Mucosa of rectum (tissue), 2 donors: ENCODE measurements around the gene ARAP2.

Experiments
- H3K27ac ChIP-seq, 2 donors: one replicate each; pipeline ENCODE4 v1.7.0; 2013; ENCODE audit warnings: inconsistent platforms in 2 of 2, low read depth in 2 of 2, low read length in 2 of 2
- H3K27me3 ChIP-seq, 2 donors: one replicate each; pipeline ENCODE4 v1.7.0; 2013; ENCODE audit warnings: low read length in 2 of 2; ENCODE audit not compliant: control insufficient read depth in 2 of 2, insufficient read depth in 2 of 2
- H3K36me3 ChIP-seq, 2 donors: one replicate each; pipeline ENCODE4 v1.7.0; 2013; ENCODE audit warnings: low read length in 2 of 2; ENCODE audit not compliant: control insufficient read depth in 2 of 2, insufficient read depth in 2 of 2
- H3K4me1 ChIP-seq, 2 donors: one replicate each; pipeline ENCODE4 v1.7.0; 2013; ENCODE audit warnings: low read length in 2 of 2, mild to moderate bottlenecking in 1 of 2; ENCODE audit not compliant: control insufficient read depth in 2 of 2, insufficient read depth in 2 of 2
- H3K4me3 ChIP-seq, 2 donors: one replicate each; pipeline ENCODE4 v1.7.0; 2013; ENCODE audit warnings: low read length in 2 of 2
- H3K9ac ChIP-seq, 2 donors: one replicate each; pipeline ENCODE4 v1.7.0; 2013; ENCODE audit warnings: low read length in 2 of 2, low read depth in 1 of 2, mild to moderate bottlenecking in 1 of 2
- H3K9me3 ChIP-seq, 2 donors: one replicate each; pipeline ENCODE4 v1.7.0; 2013; ENCODE audit warnings: low read length in 2 of 2; ENCODE audit not compliant: control insufficient read depth in 2 of 2
- donor health status: healthy.
- donor health status: Normal muscosa, but diverticular disease.

The ARAP2 gene

DNA sequence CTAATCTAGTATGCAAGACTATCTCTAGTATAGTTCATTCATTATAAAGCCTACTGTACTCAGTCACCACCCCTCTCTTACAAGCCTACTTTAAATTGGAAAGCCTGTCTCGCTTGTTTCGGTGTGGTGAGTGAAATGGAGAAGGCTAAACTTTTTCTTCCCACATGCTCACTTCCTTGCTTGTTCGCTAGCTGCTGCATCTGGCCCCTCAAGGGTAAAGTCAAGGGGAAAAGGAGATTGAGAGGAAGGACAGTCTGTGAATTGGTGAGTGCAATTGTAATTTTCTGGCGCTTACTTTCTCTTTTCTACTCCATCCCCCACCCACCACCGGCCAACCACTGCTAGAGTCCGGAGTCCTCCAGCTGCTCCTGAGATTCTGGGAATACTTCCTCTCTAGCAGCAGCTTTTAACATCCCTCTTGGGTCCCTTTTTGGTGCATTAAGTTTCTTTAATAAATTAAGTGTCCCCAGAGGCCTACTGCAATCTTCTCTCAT is 12.1 kb upstream of the ARAP2 start:
- no peaks in the 10 kb centered on the region for H3K27me3 ChIP-seq
- no peak overlapping the region for H3K27ac ChIP-seq
- H3K4me3 ChIP-seq = peak overlapping the region in 1 of 2 donors; percentile 52
- H3K4me1 ChIP-seq = peaks cover 0 to 6% of the 10 kb centered on the region in 2 donors
- H3K36me3 ChIP-seq = no peaks in the 10 kb centered on the region
- no peak overlapping the region for H3K9ac ChIP-seq
- no peaks in the 10 kb centered on the region for H3K9me3 ChIP-seq

DNA sequence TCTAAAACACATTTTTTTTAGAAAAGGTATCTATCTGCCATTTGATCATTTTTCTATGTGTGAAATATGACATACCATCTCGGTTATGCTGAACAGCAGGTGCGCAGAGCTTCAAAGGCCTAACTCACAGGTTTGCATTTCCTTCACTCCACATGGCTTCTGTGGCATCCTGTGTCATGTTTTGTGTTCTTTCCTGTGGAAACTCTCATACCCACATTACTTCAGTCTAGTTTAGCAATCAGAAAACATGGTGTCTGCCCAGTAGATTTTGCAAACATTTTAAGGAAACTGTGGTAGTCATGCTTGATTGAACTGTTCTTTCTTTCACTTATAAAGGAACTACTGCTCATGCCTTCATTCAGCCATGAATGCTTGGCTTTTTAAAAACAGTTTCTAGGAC is 11.3 kb upstream of the ARAP2 start:
- Histone ChIP-seq H3K27me3 (no peaks in the 10 kb centered on the region), H3K27ac (no peak overlapping the region), H3K36me3 (no peaks in the 10 kb centered on the region), H3K9ac (no peak overlapping the region), H3K4me1 (peaks cover 0 to 6% of the 10 kb centered on the region in 2 donors), H3K9me3 (no peaks in the 10 kb centered on the region), H3K4me3 (no peak overlapping the region)

DNA sequence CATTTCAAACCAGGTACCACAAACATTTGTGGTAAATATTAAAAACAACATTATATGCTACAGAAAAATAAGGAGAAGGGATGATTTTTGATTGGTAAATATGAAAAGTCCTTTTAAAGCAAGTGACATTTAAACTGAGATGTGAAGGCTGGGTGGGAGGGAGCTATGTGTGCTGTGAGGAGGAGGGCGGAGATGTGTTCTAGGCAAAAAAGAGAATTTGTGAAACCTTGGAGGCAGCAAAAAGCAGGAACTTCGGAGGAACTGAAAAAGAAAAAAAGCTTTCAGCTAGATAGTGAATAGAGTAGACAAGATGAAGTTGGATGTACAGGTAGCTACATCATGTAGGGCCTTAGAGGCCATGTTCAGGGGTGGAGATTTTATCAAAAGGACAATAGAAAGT is 10.1 kb upstream of the ARAP2 start:
- no peaks in the 10 kb centered on the region for H3K36me3 ChIP-seq
- no peak overlapping the region for H3K27ac ChIP-seq
- H3K27me3 ChIP-seq = no peaks in the 10 kb centered on the region
- H3K4me3 ChIP-seq = no peak overlapping the region
- no peak overlapping the region for H3K9ac ChIP-seq
- H3K4me1 ChIP-seq = peaks cover 0 to 6% of the 10 kb centered on the region in 2 donors
- no peaks in the 10 kb centered on the region for H3K9me3 ChIP-seq

DNA sequence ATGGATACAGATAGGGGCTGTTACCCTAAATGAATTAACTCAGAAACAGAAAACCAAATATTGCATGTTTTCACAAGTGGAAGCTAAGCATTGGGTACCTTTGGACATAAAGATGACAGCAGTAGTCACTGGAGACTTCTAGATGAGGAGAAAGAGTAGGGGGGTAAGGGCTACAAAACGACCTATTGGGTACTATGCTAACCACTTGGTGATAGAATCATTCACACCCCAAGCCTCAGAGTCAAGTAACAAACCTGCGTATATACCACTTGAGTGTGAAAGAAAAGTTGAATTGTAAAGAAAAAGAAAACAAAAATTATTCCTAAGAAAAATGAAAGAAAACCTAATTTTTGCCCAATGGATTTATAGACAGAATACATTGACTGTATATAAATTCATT is 7.7 kb upstream of the ARAP2 start:
- Histone ChIP-seq H3K27ac (no peak overlapping the region), H3K9me3 (no peaks in the 10 kb centered on the region), H3K36me3 (no peaks in the 10 kb centered on the region), H3K9ac (no peak overlapping the region), H3K4me3 (no peak overlapping the region), H3K27me3 (no peaks in the 10 kb centered on the region), H3K4me1 (peaks cover 0 to 6% of the 10 kb centered on the region in 2 donors)

DNA sequence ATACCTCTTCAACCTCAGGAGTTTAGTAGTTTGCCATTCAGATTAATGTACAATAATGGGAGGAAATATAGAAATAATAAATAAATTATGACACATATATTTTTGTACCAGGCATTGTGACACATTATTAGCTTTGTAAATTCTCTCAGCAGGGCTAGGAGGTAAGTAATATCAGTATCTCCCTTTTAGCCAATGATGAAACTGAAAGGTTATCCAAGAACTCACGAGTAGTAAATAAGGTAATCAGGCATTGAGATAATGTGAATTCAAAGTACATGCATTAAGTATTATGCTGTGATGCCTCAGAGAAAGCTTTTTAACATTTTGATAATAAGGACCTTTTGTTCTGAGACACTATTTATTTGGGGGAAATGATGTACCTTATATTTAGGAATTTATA is 5.3 kb upstream of the ARAP2 start:
- H3K27me3 ChIP-seq = no peaks in the 10 kb centered on the region
- H3K9ac ChIP-seq = no peak overlapping the region
- H3K4me1 ChIP-seq = no peaks in the 10 kb centered on the region
- no peaks in the 10 kb centered on the region for H3K9me3 ChIP-seq
- H3K36me3 ChIP-seq = no peaks in the 10 kb centered on the region
- H3K27ac ChIP-seq = no peak overlapping the region
- H3K4me3 ChIP-seq = no peak overlapping the region

DNA sequence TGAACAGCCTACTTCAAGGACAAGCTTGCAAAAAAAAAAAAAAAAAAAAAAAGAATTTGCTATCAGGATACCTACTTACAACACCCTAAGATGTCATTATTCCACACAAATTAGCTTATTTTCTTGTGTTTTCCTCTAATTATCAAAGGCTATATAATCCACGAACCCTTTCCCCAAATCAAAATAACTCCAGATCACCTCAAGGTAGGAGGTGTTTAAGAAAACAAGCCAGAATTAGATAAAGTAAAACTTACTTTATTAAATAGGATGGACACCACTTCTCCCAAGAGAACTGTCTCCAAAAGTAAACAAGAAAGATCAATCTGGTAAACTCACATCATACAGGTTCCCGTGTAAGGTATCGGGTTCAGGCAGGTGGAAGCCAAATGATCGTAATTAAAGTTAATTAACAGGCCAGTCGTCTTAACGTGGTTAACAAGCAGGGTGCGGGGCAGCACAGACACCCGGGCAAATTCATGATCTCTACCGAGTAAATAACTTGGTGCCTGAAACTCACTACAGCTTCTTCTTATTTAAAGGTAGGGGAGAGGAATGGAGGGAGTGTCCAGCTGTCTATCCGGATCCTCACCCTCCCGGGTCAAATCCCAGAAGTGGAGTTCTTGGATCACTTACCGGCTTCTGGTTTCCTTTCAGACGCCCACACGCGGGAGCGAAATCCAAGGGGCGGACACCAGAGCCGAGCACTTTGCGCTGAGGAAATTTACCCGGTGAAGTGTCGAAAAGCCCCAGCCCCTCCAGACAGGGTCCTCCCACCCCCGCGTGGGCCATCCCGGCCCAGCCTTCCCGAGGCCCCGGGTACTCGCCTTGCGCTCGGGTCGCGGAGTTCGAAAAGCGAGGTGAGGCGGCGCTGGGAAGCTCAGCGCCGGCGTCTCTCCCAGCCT is 708 bp downstream of the ARAP2 start:
- Histone ChIP-seq H3K27ac (peak overlapping the region; percentile 81 to 93), H3K36me3 (no peaks in the 10 kb centered on the region), H3K4me1 (peaks cover 6 to 9% of the 10 kb centered on the region in 2 donors), H3K4me3 (peak overlapping the region; percentile 88 to 93), H3K9ac (peak overlapping the region; percentile 81 to 83), H3K27me3 (no peaks in the 10 kb centered on the region), H3K9me3 (no peaks in the 10 kb centered on the region)

DNA sequence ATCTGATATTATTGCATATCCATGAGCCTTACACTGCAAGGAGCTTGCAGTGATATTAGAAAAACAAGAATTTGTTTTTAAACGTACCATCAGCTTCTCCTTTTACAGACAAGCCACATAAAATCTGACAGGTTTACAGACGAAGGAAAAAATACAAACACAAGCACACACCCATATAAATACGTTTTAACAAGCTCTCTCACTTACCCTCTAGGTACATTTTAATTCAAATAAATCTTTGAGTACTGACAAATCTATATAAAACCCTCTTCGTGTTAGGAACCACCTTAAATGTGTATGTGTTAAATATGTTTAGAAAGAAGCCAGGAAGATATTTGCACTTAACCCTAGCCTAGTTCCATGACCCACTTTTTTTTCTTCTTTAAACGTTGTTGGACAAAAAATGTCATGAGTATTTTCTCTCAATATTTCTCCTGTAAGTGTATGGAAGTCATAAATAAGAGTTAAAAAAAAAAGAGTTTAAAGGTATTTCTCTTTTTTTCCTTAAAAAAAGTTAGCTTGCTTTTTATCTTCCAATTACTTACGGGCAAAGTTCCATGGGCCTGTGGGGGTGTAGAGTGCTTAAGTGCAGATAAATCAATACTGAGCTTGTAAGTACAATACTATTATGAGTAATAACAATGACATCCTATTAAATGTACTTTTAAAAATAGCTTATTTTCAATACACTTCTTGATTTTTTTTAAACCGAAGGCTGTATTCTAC is 1.5 kb downstream of the ARAP2 start:
- H3K27me3 ChIP-seq = no peaks in the 10 kb centered on the region
- peak overlapping the region in 1 of 2 donors; percentile 47 for H3K9ac ChIP-seq
- H3K4me1 ChIP-seq = peaks cover 6 to 9% of the 10 kb centered on the region in 2 donors
- peak overlapping the region in 1 of 2 donors; percentile 21 for H3K27ac ChIP-seq
- peak overlapping the region; percentile 88 to 93 for H3K4me3 ChIP-seq
- H3K36me3 ChIP-seq = no peaks in the 10 kb centered on the region
- no peaks in the 10 kb centered on the region for H3K9me3 ChIP-seq

DNA sequence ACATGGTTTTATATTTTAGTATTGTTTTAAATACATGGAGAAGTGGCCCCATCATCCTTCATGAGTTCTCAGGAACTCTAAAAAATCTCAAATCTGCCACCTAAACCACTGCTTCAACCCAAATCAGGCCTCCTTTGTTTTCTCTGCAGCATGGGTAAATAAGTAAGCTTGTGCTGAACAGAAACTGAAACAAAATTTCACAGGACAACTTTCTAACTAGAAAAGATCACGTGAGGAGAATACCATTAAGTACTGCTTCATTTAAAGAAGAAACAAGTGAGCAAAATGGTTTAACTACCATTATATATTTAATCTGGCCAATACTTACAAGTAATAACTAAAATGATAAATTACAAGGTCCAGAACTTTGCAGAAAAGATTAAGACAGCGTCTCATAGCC is 2.5 kb downstream of the ARAP2 start:
- Histone ChIP-seq H3K36me3 (peaks cover 0 to 4% of the 10 kb centered on the region in 2 donors), H3K27me3 (no peaks in the 10 kb centered on the region), H3K9me3 (peaks cover 0 to 4% of the 10 kb centered on the region in 2 donors), H3K27ac (no peak overlapping the region), H3K4me3 (peak overlapping the region; percentile 88 to 93), H3K9ac (peak overlapping the region; percentile 27 to 47), H3K4me1 (peaks cover 6 to 9% of the 10 kb centered on the region in 2 donors)

DNA sequence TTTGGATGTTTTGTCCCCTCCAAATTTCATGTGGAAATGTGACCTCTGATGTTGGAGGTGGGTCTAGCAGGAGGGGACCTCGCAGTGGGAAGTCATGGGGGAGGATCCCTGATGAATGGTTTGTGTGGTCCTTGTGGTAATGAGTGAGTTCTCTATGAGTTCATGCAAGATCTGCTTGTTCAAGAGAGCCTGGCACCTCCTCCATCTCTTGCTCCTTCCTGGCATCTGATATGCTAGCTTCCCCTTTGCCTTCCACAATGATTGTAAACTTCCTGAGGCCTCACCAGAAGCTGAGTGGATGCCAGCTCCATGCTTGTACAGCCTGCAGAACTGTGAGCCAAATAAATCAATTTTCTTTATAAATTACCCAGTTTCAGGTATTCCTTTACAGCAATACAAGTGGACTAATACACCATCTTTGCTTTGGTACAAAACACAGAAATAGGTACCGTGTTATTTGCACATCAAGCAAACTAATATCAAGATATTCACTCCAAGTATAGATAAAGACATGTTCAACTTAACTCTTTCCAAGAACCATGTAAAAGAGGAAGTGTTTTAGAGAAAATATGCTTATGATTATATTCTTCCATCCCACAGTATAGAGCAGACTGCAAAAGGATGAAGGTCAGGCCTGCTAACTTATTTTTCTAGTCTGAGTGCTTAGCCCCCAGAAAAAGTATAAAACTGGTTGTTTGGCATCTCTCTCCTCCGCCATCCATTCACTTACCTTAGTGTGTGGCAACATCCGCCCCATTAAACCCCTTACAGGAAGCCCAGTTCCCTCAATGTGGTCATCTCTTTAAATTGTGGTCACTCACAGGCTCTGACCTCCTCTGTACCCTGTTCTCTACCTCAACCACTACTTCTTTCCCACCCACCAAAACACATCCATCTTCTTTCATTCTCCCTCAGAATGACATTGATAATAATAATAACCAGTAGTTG is 6.7 kb downstream of the ARAP2 start:
- H3K27me3 ChIP-seq = no peaks in the 10 kb centered on the region
- H3K4me1 ChIP-seq = peaks cover 4 to 8% of the 10 kb centered on the region in 2 donors
- no peak overlapping the region for H3K4me3 ChIP-seq
- H3K27ac ChIP-seq = no peak overlapping the region
- peaks cover 0 to 4% of the 10 kb centered on the region in 2 donors for H3K9me3 ChIP-seq
- no peak overlapping the region for H3K9ac ChIP-seq
- peaks cover 0 to 4% of the 10 kb centered on the region in 2 donors for H3K36me3 ChIP-seq
